ENCODE measurements around the gene CRKL. TPM values are rescaled to one million over a fixed set of nuclear protein-coding genes. Genes with fewer than 3 reads are reported as not detected.

CRKL gene
- total and polyA plus RNA-seq, 2 of the 4 experiments (the other 2 are of a cell fraction), result 20.6 to 35.5 TPM

- Histone ChIP-seq H3K14ac (replicated peaks; ENCODE audit: low read depth, low read length) (no peak overlapping the region), H3K27me3 (ENCODE audit: control insufficient read depth, insufficient read depth, low read length) (no peaks in the 10 kb centered on the region), H3K18ac (ENCODE audit: low read depth, low read length) (no peak overlapping the region), H3K4ac (ENCODE audit: low read depth, low read length) (no peak overlapping the region), H4K91ac (ENCODE audit: insufficient read depth, low read depth, low read length) (no peak overlapping the region), H3K9me1 (ENCODE audit: insufficient read depth, low read length) (0 out of 2 replicates have a peak, but pooled peaks cover 6% of the 10 kb centered on the region), H3K9me3 (ENCODE audit: control insufficient read depth, insufficient read depth, low read length) (no peaks in the 10 kb centered on the region), H2AFZ (replicated peaks; ENCODE audit: low read length, poor library complexity) (no peak overlapping the region), H3K79me1 (ENCODE audit: low read depth in 1 of 2, low read length in 2 of 2) (0 out of 4 replicates have a peak, but pooled peaks cover 0 to 2% of the 10 kb centered on the region in 2 experiments), H4K5ac (ENCODE audit: low read depth, low read length) (no peak overlapping the region), H3K4me3 (ENCODE audit: insufficient read depth, low read depth, low read length) (no peak overlapping the region), H3K56ac (ENCODE audit: extremely low read depth, insufficient read depth, low read length) (no peak overlapping the region), H2BK15ac (ENCODE audit: low read depth, low read length) (no peak overlapping the region), H3K4me2 (ENCODE audit: low read depth, low read length) (no peak overlapping the region), H2AK9ac (replicated peaks; ENCODE audit: low read depth, low read length, poor library complexity) (no peak overlapping the region), H3K4me1 (ENCODE audit: control insufficient read depth, insufficient read depth, low read length) (peaks cover 10% of the 10 kb centered on the region), H3K23ac (ENCODE audit: low read depth, low read length) (no peak overlapping the region), H2BK120ac (ENCODE audit: low read depth, low read length) (no peak overlapping the region), H2AK5ac (ENCODE audit: low read depth, low read length) (no peak overlapping the region), H4K20me1 (ENCODE audit: insufficient read depth, low read length) (no peaks in the 10 kb centered on the region), H4K8ac (ENCODE audit: low read depth in 2 of 2, low read length in 2 of 2) (no peak overlapping the region), H2BK20ac (ENCODE audit: low read depth, low read length) (no peak overlapping the region), H2BK5ac (ENCODE audit: low read depth, low read length, poor library complexity, severe bottlenecking) (no peak overlapping the region), H3K9ac (ENCODE audit: low read depth, low read length) (no peak overlapping the region), H3K36me3 (ENCODE audit: control insufficient read depth, insufficient read depth, low read length) (no peaks in the 10 kb centered on the region), H3K27ac (ENCODE audit: insufficient read depth, low read length) (no peak overlapping the region)
- dilution Hi-C loops (cut with HindIII; ENCODE audit: low sequenced_read_pairs, unreplicated experiment), result no loop called here
- in situ Hi-C loops (cut with MboI; ENCODE audit: low sequenced_read_pairs), result no loop called here
- no peak for TF ChIP-seq USF2 (IDR thresholded peaks at IDR 0.05; ENCODE audit: low read depth, low read length)
- TF ChIP-seq BHLHE40 (IDR thresholded peaks at IDR 0.05; ENCODE audit: low read depth, low read length), result no peak
- TF ChIP-seq NFE2L2 (IDR thresholded peaks at IDR 0.05; ENCODE audit: low read depth, low read length), result no peak
- TF ChIP-seq CHD1 (IDR thresholded peaks at IDR 0.05; ENCODE audit: low read depth, low read length), result no peak
- no peak for TF ChIP-seq MAZ (IDR thresholded peaks at IDR 0.05; ENCODE audit: borderline replicate concordance, low read depth, low read length)
- TF ChIP-seq RFX5 (IDR thresholded peaks at IDR 0.05; ENCODE audit: low read depth, low read length), result no peak
- TF ChIP-seq MXI1 (IDR thresholded peaks at IDR 0.05; ENCODE audit: borderline replicate concordance, low read depth, low read length), result no peak
- no peak for TF ChIP-seq CEBPB (IDR thresholded peaks at IDR 0.05; ENCODE audit: low read depth, low read length)
- no peak for TF ChIP-seq SMC3 (IDR thresholded peaks at IDR 0.05; ENCODE audit: low read depth, low read length)
- TF ChIP-seq MAFK (IDR thresholded peaks at IDR 0.05; ENCODE audit: low read depth, low read length), result no peak
- no peak for TF ChIP-seq RAD21 (IDR thresholded peaks at IDR 0.05; ENCODE audit: low read length)
- no peak for TF ChIP-seq RCOR1 (IDR thresholded peaks at IDR 0.05; ENCODE audit: insufficient replicate concordance, low read length)
- no peak for TF ChIP-seq POLR2A (IDR thresholded peaks at IDR 0.05; ENCODE audit: low read depth, low read length)
- no peak for TF ChIP-seq ELK1 (IDR thresholded peaks at IDR 0.05; ENCODE audit: borderline replicate concordance, low read depth, low read length)
- no peak for TF ChIP-seq FOS (IDR thresholded peaks at IDR 0.05; ENCODE audit: low read depth, low read length)
- no peak for TF ChIP-seq CTCF (conservative IDR thresholded peaks at IDR 0.05; ENCODE audit: low read depth, low read length)
- intact Hi-C loops (cut with micrococcal nuclease), result no loop called here
- ATAC-seq (ENCODE audit: low read depth), result no peak
- no peak for DNase-seq
- ChIA-PET POLR2A (ENCODE audit: unreplicated experiment) (no interaction called here), CTCF (interaction anchor here (2.0 kb wide), 1 partner anchor 11 kb away, joined by 9 read pairs; the partner anchor contains the start of gene CRKL)
- no TSS peak for BruUV-seq (replicated peaks)
- WGBS, 2 experiments (ENCODE audit: extremely low coverage in 2 of 2, insufficient read length in 1 of 2), result no CpG with 5 or more reads among the region's 3 CpGs
Observed at GRCh38 chr22:20906387-20906767, 10.8 kb upstream of the CRKL start.

Measured in IMR-90 (cell line).